Suprapubic skin (tissue), 4 donors: Measurements from ENCODE around the gene SMAD4. TPM values are rescaled to one million over a fixed set of nuclear protein-coding genes. Genes with fewer than 3 reads are reported as not detected.

ENCODE experiments used
- DNase-seq, 2 donors: peaks; one replicate each; pipeline ENCODE4 v3.0.0-alpha.2; 2019; ENCODE audit warnings: low spot score in 2 of 2
- H3K27ac ChIP-seq: fragments of 200-600 bp; sonication (generic); one replicate; pipeline ENCODE4 v1.5.1; 2019
- H3K27me3 ChIP-seq: fragments of 200-600 bp; sonication (generic); one replicate; pipeline ENCODE4 v1.5.1; 2019
- H3K36me3 ChIP-seq: fragments of 200-600 bp; sonication (generic); one replicate; pipeline ENCODE4 v1.5.1; 2019
- H3K4me1 ChIP-seq: fragments of 200-600 bp; sonication (generic); one replicate; pipeline ENCODE4 v1.5.1; 2019
- H3K4me3 ChIP-seq: fragments of 200-600 bp; sonication (generic); one replicate; pipeline ENCODE4 v1.5.1; 2019; ENCODE audit warnings: mild to moderate bottlenecking
- H3K9me3 ChIP-seq: fragments of 200-600 bp; sonication (generic); one replicate; pipeline ENCODE4 v1.5.1; 2019
- CTCF ChIP-seq, 2 donors: fragments of 200-600 bp in 1 of 2; fragments of 450-650 bp in 1 of 2; sonication (generic) in 1 of 2; IDR thresholded peaks; one replicate each; pipeline ENCODE4 v1.5.1; 2016 to 2019; ENCODE audit warnings: antibody characterized with exemption in 2 of 2, mild to moderate bottlenecking in 1 of 2, moderate library complexity in 1 of 2
- EP300 ChIP-seq: sonication (generic); formaldehyde crosslinking; IDR thresholded peaks from one replicate; pipeline ENCODE4 v1.6.1; 2017; ENCODE audit warnings: antibody characterized with exemption
- POLR2A ChIP-seq, 2 donors: fragments of 450-650 bp; IDR thresholded peaks; one replicate each; pipeline ENCODE4 v1.6.1; 2017; ENCODE audit warnings: antibody characterized with exemption in 2 of 2, mild to moderate bottlenecking in 2 of 2, moderate library complexity in 2 of 2
- POLR2AphosphoS5 ChIP-seq, 3 donors: sonication (generic); formaldehyde crosslinking; IDR thresholded peaks; one replicate each; pipeline ENCODE4 v1.6.1; 2017; ENCODE audit warnings: antibody characterized with exemption in 3 of 3
- WGBS: methylation state at CpG from one replicate; pipeline ENCODE4 v1.1.5; 2018; 5-methylcytosine and 5-hydroxymethylcytosine counted together
- total RNA-seq, 4 donors: library from RNA; depleted of rRNA; stranded (reverse); fragments of >200 nt; gene quantifications; one replicate each; pipeline ENCODE4 v1.1.0, GENCODE V29; 2016

Gene SMAD4
- total RNA-seq, 4 donors from 2014 or later: 58.9 to 112 (median 99.7) TPM

- 91% methylated on average over 5 of the region's 5 CpGs for WGBS
Observed at GRCh38 chr18:51006061-51006818, 23.8 kb upstream of the SMAD4 start.

GRCh38 chr18:51006948-51007789, 22.8 kb upstream of the SMAD4 start:
- 64% methylated on average over 10 of the region's 13 CpGs for WGBS
- Histone ChIP-seq H3K27me3 (no peaks in the 10 kb centered on the region), H3K27ac (no peak overlapping the region), H3K4me3 (no peak overlapping the region), H3K36me3 (no peaks in the 10 kb centered on the region), H3K9me3 (no peaks in the 10 kb centered on the region), H3K4me1 (no peaks in the 10 kb centered on the region)
- no peak for DNase-seq
- TF ChIP-seq POLR2A (IDR thresholded peaks at IDR 0.05): no peak
- TF ChIP-seq POLR2AphosphoS5 (IDR thresholded peaks at IDR 0.05): no peak
- TF ChIP-seq EP300: no peak
- TF ChIP-seq CTCF (IDR thresholded peaks at IDR 0.05): no peak

More at GRCh38 chr18:51006061-51006818, 23.8 kb upstream of the SMAD4 start:
- H3K36me3 ChIP-seq: no peaks in the 10 kb centered on the region
- H3K4me3 ChIP-seq: no peak overlapping the region
- no peak for DNase-seq
- H3K4me1 ChIP-seq: no peaks in the 10 kb centered on the region
- TF ChIP-seq CTCF (IDR thresholded peaks at IDR 0.05) (no peak), POLR2AphosphoS5 (IDR thresholded peaks at IDR 0.05) (no peak), EP300 (no peak), POLR2A (IDR thresholded peaks at IDR 0.05) (no peak)
- H3K9me3 ChIP-seq: no peaks in the 10 kb centered on the region
- no peaks in the 10 kb centered on the region for H3K27me3 ChIP-seq
- H3K27ac ChIP-seq: no peak overlapping the region

GRCh38 chr18:51007790-51008139, 22.2 kb upstream of the SMAD4 start:
- no peak for TF ChIP-seq EP300
- TF ChIP-seq POLR2AphosphoS5 (IDR thresholded peaks at IDR 0.05): no peak
- TF ChIP-seq POLR2A (IDR thresholded peaks at IDR 0.05): no peak
- TF ChIP-seq CTCF (IDR thresholded peaks at IDR 0.05): no peak
- Histone ChIP-seq H3K4me1 (no peaks in the 10 kb centered on the region), H3K27me3 (no peaks in the 10 kb centered on the region), H3K36me3 (no peaks in the 10 kb centered on the region), H3K4me3 (no peak overlapping the region), H3K9me3 (no peaks in the 10 kb centered on the region), H3K27ac (no peak overlapping the region)
- 73% methylated on average over 1 of the region's 1 CpG for WGBS
- DNase-seq: no peak

GRCh38 chr18:51009072-51009471, 20.9 kb upstream of the SMAD4 start:
- Histone ChIP-seq H3K4me1 (no peaks in the 10 kb centered on the region), H3K27ac (no peak overlapping the region), H3K4me3 (no peak overlapping the region), H3K27me3 (no peaks in the 10 kb centered on the region), H3K36me3 (no peaks in the 10 kb centered on the region), H3K9me3 (no peaks in the 10 kb centered on the region)
- TF ChIP-seq EP300 (no peak), POLR2AphosphoS5 (IDR thresholded peaks at IDR 0.05) (no peak), POLR2A (IDR thresholded peaks at IDR 0.05) (no peak), CTCF (IDR thresholded peaks at IDR 0.05) (no peak)
- no peak for DNase-seq

GRCh38 chr18:51010218-51010617, 19.8 kb upstream of the SMAD4 start:
- Histone ChIP-seq H3K4me1 (no peaks in the 10 kb centered on the region), H3K27me3 (no peaks in the 10 kb centered on the region), H3K4me3 (no peak overlapping the region), H3K27ac (no peak overlapping the region), H3K36me3 (no peaks in the 10 kb centered on the region), H3K9me3 (no peaks in the 10 kb centered on the region)
- DNase-seq: no peak
- TF ChIP-seq CTCF (IDR thresholded peaks at IDR 0.05) (no peak), EP300 (no peak), POLR2A (IDR thresholded peaks at IDR 0.05) (no peak), POLR2AphosphoS5 (IDR thresholded peaks at IDR 0.05) (no peak)
